SK-MEL-5 (cell line): ENCODE data around the gene DHRS9. TPM values are rescaled to one million over a fixed set of nuclear protein-coding genes. Genes with fewer than 3 reads are reported as not detected.

Experiments used
- DNase-seq: peaks from one replicate; pipeline ENCODE4 v3.0.0-alpha.2; 2016; ENCODE audit warnings: low read depth, low spot score
- in situ Hi-C: cut with HindIII; loops from 2 replicates; pipeline ENCODE4 v1.10.0; 2016; ENCODE audit warnings: low sequenced_read_pairs, high pct_unique_total_duplicates, low pct_unique_long_range_greater_than_20kb
- total RNA-seq: library from RNA; depleted of rRNA; stranded (reverse); fragments of >200 nt; shearing (Covaris generic); gene quantifications from 2 replicates; pipeline ENCODE4 v1.2.3, GENCODE V29; 2014

Gene DHRS9
- total RNA-seq, 1 experiment from 2014 or later: not detected

GRCh38 chr2:169087757-169088379, 18.5 kb downstream of the DHRS9 start:
- in situ Hi-C loops: no loop called here
- no peak for DNase-seq

GRCh38 chr2:169089182-169089581, 19.8 kb downstream of the DHRS9 start:
- in situ Hi-C loops: no loop called here
- DNase-seq: no peak

- no peak for DNase-seq
- in situ Hi-C loops: no loop called here
Measured at GRCh38 chr2:169090133-169090820, 20.9 kb downstream of the DHRS9 start.

GRCh38 chr2:169091256-169091655, 21.9 kb downstream of the DHRS9 start:
- in situ Hi-C loops: no loop called here
- no peak for DNase-seq

- no peak for DNase-seq
- in situ Hi-C loops: no loop called here
Measured at GRCh38 chr2:169091761-169092519, 22.6 kb downstream of the DHRS9 start.

- no peak for DNase-seq
- in situ Hi-C loops: no loop called here
Measured at GRCh38 chr2:169093535-169093934, 24.2 kb downstream of the DHRS9 start.

GRCh38 chr2:169094676-169095075, 25.3 kb downstream of the DHRS9 start:
- in situ Hi-C loops: no loop called here

GRCh38 chr2:169095621-169096105, 26.3 kb downstream of the DHRS9 start:
- in situ Hi-C loops: no loop called here
- DNase-seq: peak; percentile 89

More at GRCh38 chr2:169094676-169095075, 25.3 kb downstream of the DHRS9 start:
- DNase-seq: no peak

- in situ Hi-C loops: no loop called here
Measured at GRCh38 chr2:169104848-169105247, 35.5 kb downstream of the DHRS9 start.

GRCh38 chr2:169105476-169105875, 36.1 kb downstream of the DHRS9 start:
- in situ Hi-C loops: no loop called here
- no peak for DNase-seq

More at GRCh38 chr2:169104848-169105247, 35.5 kb downstream of the DHRS9 start:
- no peak for DNase-seq

- in situ Hi-C loops: no loop called here
- no peak for DNase-seq
Measured at GRCh38 chr2:169106134-169106533, 36.8 kb downstream of the DHRS9 start.

- in situ Hi-C loops: no loop called here
- DNase-seq: no peak
Measured at GRCh38 chr2:169106563-169107545, 37.5 kb downstream of the DHRS9 start.

GRCh38 chr2:169107645-169108044, 38.3 kb downstream of the DHRS9 start:
- in situ Hi-C loops: no loop called here
- DNase-seq: no peak

GRCh38 chr2:169108099-169108884, 38.9 kb downstream of the DHRS9 start:
- DNase-seq: no peak
- in situ Hi-C loops: no loop called here

- in situ Hi-C loops: no loop called here
- DNase-seq: peak; percentile 74
Measured at GRCh38 chr2:169109502-169110409, 40.4 kb downstream of the DHRS9 start.

- no peak for DNase-seq
- in situ Hi-C loops: no loop called here
Measured at GRCh38 chr2:169110419-169110818, 41.1 kb downstream of the DHRS9 start.
